Right atrium auricular region (tissue), 2 donors: Measurements from ENCODE around the gene LIN7A. TPM values are rescaled to one million over a fixed set of nuclear protein-coding genes. Genes with fewer than 3 reads are reported as not detected.

Source experiments
- DNase-seq: peaks from one replicate; pipeline ENCODE4 v3.0.0-alpha.2; 2019; ENCODE audit warnings: low spot score
- H3K27ac ChIP-seq, 2 donors: fragments of 200-600 bp; sonication (generic); 1 replicate in 1 of 2; 2 replicates in 1 of 2; pipeline ENCODE4 v1.5.1; 2016 to 2019
- H3K27me3 ChIP-seq, 2 donors: fragments of 200-600 bp; sonication (generic); one replicate each; pipeline versions ENCODE4 v1.5.1 to v1.6.0; 2017 to 2019
- H3K36me3 ChIP-seq: fragments of 200-600 bp; sonication (generic); one replicate; pipeline ENCODE4 v1.5.1; 2016
- H3K4me1 ChIP-seq, 2 donors: fragments of 200-600 bp; sonication (generic); one replicate each; pipeline versions ENCODE4 v1.5.1 to v1.6.0; 2017 to 2019
- H3K4me3 ChIP-seq, 2 donors: fragments of 200-600 bp; sonication (generic); 1 replicate in 1 of 2; 2 replicates in 1 of 2; pipeline ENCODE4 v1.5.1; 2017 to 2019; ENCODE audit warnings: mild to moderate bottlenecking in 1 of 2, moderate library complexity in 1 of 2
- H3K9me3 ChIP-seq, 2 donors: fragments of 200-600 bp; sonication (generic); one replicate each; pipeline ENCODE4 v1.5.1; 2019
- total RNA-seq, 2 donors: library from RNA; depleted of rRNA; stranded (reverse); fragments of >200 nt; gene quantifications; one replicate each; pipeline ENCODE4 v1.1.0, GENCODE V29; 2016
- TF ChIP-seq, protein P1 (sequence below), 2 donors: fragments of 200-600 bp; sonication (generic); IDR thresholded peaks; one replicate each; pipeline ENCODE4 v1.5.1; 2019; ENCODE audit warnings: antibody characterized with exemption in 2 of 2

The LIN7A gene
- total RNA-seq, 2 donors from 2014 or later = 16.2 to 23.3 TPM

DNA sequence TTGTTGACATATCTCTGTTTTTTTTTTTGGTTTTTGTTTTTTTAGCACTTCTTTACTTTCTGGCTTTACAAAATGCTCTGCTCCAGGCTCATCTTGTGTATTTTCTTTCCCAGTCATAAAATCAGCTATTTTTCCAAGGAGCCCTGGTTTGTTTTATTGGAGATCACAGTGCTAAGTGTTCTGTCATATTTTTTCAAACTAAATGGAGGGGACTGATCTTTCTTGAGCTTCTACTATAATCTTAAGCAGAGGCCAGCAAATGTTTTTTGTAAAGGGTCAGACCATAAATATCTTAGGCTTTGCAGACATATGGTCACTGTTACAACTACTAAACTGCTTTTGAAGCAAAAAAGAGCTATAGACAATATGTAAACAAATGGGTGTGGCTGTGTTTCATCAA, 30.6 kb upstream of the LIN7A start:
- Histone ChIP-seq H3K27ac (no peak overlapping the region), H3K36me3 (no peaks in the 10 kb centered on the region)
- TF ChIP-seq, protein P1, sequence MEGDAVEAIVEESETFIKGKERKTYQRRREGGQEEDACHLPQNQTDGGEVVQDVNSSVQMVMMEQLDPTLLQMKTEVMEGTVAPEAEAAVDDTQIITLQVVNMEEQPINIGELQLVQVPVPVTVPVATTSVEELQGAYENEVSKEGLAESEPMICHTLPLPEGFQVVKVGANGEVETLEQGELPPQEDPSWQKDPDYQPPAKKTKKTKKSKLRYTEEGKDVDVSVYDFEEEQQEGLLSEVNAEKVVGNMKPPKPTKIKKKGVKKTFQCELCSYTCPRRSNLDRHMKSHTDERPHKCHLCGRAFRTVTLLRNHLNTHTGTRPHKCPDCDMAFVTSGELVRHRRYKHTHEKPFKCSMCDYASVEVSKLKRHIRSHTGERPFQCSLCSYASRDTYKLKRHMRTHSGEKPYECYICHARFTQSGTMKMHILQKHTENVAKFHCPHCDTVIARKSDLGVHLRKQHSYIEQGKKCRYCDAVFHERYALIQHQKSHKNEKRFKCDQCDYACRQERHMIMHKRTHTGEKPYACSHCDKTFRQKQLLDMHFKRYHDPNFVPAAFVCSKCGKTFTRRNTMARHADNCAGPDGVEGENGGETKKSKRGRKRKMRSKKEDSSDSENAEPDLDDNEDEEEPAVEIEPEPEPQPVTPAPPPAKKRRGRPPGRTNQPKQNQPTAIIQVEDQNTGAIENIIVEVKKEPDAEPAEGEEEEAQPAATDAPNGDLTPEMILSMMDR (IDR thresholded peaks at IDR 0.05) = no peak

DNA sequence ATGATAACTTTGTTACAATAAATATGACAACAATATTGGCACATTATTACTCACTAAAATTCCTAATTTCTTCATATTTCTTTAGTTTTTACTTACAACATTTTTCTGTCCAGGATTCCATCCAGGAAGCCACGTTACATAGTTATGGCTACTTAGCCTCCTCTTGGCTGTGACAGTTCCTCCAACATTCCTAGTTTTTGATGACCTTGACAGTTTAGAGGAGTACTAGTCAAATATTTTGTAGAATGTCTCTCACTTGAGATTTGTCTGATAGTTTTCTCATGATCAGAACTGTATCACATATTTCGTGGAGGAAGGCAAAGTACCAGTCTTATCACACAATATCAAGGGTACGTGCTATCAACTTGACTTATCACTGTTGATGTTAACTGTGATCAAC, 29.8 kb upstream of the LIN7A start:
- DNase-seq = no peak
- no peaks in the 10 kb centered on the region for H3K4me1 ChIP-seq
- no peaks in the 10 kb centered on the region for H3K9me3 ChIP-seq
- H3K27me3 ChIP-seq = no peaks in the 10 kb centered on the region
- H3K4me3 ChIP-seq = no peak overlapping the region
- H3K27ac ChIP-seq = no peak overlapping the region
- TF ChIP-seq, protein P1 (IDR thresholded peaks at IDR 0.05) = no peak
- H3K36me3 ChIP-seq = no peaks in the 10 kb centered on the region

More for the DNA sequence above, 30.6 kb upstream of the LIN7A start:
- no peaks in the 10 kb centered on the region for H3K4me1 ChIP-seq
- no peak overlapping the region for H3K4me3 ChIP-seq
- H3K27me3 ChIP-seq = no peaks in the 10 kb centered on the region
- no peak for DNase-seq
- H3K9me3 ChIP-seq = no peaks in the 10 kb centered on the region

DNA sequence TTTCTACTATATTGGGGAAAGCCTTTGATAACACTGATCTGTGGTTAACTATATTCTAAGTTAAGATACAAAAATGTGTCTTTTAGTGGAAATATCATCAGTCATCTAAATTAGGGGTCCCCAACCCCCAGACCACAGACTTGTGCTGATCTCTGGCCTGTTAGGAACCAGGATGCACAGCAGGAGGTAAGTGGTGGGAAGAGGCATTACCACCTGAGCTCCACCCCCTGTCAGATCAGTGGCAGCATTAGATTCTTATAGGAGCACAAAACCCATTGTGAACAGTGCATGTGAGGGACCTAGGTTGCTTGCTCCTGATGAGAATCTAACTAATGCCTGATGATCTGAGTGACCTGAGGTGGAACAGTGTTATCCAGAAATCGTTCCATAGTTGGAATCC, 28.3 kb upstream of the LIN7A start:
- H3K4me1 ChIP-seq = no peaks in the 10 kb centered on the region
- TF ChIP-seq, protein P1 (IDR thresholded peaks at IDR 0.05) = no peak
- no peaks in the 10 kb centered on the region for H3K36me3 ChIP-seq
- no peak overlapping the region for H3K4me3 ChIP-seq
- no peaks in the 10 kb centered on the region for H3K27me3 ChIP-seq
- no peak for DNase-seq
- no peaks in the 10 kb centered on the region for H3K9me3 ChIP-seq
- H3K27ac ChIP-seq = no peak overlapping the region

DNA sequence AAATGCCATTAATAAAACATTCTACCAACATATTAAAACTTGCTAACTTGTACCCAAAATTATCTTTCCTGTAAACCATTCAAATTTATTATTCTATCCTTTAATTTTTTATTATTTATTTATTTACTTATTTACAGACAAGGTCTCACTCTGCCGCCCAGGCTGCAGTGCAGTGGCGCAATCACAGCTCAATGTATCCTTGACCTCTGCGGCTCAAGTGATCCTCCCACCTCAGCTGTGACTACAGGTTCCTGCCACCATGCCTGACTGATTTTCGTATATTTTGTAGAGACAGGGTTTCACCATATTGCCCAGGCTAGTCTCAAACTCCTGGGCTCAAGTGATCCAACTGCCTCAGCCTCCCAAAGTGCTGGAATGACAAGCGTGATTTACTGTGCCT, 20.4 kb upstream of the LIN7A start:
- Histone ChIP-seq H3K9me3 (no peaks in the 10 kb centered on the region), H3K36me3 (no peaks in the 10 kb centered on the region), H3K4me3 (no peak overlapping the region), H3K4me1 (no peaks in the 10 kb centered on the region), H3K27ac (no peak overlapping the region), H3K27me3 (no peaks in the 10 kb centered on the region)
- no peak for DNase-seq
- TF ChIP-seq, protein P1 (IDR thresholded peaks at IDR 0.05) = no peak

DNA sequence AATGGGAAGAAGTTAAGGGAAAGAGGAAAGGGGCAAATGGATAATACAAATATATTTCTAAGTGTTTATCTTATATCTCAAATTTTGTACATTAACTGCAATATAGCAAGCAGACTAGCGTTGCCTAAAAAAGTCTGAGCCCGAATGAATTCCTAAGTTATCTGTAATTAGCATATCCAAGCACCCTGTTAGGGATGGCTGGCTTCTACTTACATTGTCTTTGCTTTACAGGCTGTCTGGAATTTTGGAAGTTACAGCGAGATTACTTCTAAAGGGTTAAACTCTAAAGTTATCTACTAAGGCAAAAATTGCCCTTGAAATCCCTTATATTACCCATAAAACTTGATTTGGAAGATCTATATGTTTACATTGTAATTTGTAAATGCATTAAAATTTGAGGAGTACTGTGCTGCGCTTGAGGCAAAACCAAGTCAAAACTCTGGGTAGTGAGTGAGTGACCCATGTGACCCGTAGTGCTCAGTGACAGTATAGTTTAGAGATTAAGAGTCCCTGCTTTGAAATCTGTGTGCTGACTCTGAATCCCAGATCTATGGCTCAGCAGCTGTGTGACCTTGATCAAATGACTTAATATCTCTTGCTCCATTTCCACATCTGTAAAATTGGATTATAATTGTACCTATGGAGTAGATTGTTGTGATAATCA, 17.3 kb upstream of the LIN7A start:
- H3K36me3 ChIP-seq = no peaks in the 10 kb centered on the region
- no peaks in the 10 kb centered on the region for H3K9me3 ChIP-seq
- H3K4me1 ChIP-seq = no peaks in the 10 kb centered on the region
- H3K27ac ChIP-seq = no peak overlapping the region
- no peak overlapping the region for H3K4me3 ChIP-seq
- TF ChIP-seq, protein P1 (IDR thresholded peaks at IDR 0.05) = no peak
- H3K27me3 ChIP-seq = no peaks in the 10 kb centered on the region
- no peak for DNase-seq

DNA sequence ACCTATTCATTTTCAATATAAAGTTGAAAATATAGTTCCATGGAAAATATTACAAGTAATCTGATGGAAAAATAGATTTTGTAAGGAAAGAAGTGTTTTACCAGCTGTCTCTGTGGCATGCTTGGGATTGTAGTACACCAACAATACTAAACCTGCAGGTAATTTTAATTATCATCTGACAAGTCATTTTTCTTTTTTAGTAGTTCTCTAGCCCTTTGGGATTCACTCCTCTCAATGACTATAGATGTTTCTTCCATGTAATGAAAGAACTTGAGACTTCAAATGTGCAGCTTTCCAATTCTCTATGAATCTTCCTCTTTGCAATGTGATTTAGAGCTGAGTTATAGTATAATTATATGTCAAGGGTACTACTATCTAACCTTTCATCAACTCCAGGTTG, 14.7 kb upstream of the LIN7A start:
- no peak overlapping the region for H3K4me3 ChIP-seq
- H3K4me1 ChIP-seq = no peaks in the 10 kb centered on the region
- no peaks in the 10 kb centered on the region for H3K9me3 ChIP-seq
- H3K27ac ChIP-seq = no peak overlapping the region
- DNase-seq = no peak
- no peaks in the 10 kb centered on the region for H3K27me3 ChIP-seq
- TF ChIP-seq, protein P1 (IDR thresholded peaks at IDR 0.05) = no peak
- H3K36me3 ChIP-seq = no peaks in the 10 kb centered on the region
